ENCODE measurements around the gene TBC1D16.
"Not testable (repeated sequence)": the region's sequence is repeated elsewhere in the genome, so short reads cannot be mapped to it uniquely, and the experiment has no call there.

The TBC1D16 gene

DNA sequence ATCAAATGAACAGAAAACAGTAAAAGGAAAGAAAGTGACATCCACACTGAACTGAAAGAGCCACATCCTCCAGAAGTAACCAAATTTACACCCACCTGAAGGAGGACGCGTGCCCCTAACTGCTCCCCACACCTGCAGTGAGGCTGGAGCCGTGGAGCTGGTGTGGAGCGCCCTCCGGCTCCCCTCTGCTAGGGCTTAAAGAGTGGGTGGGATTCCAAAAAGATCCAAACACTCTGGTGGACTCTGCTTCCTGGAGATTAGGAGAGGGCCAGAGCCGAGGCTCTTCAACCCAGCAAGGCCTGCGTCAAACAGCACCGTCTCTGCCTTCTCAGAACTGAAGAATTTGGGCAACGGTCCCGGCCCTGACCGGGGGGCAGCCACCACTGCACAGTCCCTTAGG is 16.0 kb upstream of the TBC1D16 start:
- DNase-seq = no peak

DNA sequence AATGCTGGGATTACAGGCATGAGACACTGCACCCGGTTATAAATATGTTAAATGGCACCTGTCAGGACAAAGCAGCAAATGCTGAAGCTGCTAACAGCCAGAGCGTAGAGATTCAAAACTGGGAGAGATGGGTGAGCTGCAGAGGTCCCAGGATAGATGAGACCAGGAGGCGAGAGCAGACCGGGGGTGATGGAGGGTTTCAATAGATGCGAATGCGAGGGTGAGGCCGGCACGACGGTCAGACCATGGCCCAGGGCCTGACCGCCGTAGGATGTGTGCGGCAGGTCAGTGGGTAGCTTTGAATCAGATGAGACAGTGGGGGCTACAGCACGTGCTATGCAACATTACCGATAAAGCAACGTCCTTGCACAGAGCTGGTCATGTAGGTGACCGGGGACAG is 15.0 kb upstream of the TBC1D16 start:
- DNase-seq = no peak

DNA sequence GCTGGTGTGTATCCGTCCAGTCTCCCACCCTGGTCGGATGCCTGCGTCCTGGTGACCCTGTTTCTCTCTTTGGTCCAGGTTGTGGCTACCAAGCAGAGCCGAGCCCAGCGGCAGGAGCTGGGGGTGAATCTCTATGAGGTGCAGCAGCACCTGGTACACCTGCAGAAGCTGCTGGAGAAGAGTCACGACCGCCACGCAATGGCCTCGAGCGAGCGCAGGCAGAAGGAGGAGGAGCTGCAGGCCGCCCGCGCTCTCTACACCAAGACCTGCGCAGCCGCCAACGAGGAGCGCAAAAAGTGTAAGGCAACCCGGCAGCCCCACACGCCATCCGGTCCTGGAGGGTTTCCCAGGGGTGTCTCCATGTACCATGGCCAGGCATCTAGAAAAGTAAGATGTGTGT is 14.3 kb upstream of the TBC1D16 start:
- no peak for DNase-seq

DNA sequence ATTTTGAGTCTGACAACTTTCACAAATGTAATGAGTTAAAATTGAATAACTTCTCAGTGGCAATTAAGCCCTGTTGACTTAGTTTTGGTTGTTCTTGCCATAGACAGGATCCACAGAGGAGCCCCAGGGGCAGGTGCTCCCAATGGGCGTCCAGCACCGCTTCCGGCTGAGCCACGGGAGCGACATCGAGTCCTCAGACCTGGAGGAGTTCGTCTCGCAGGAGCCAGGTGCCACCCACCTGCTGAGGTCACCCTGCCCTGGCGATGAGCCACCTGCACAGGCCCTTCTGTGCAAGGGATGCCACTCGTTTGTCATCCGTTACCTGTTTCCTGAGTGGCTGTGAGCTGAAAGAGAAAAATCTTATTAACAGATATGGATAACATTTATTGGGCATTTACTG is 11.5 kb upstream of the TBC1D16 start:
- no peak for DNase-seq

DNA sequence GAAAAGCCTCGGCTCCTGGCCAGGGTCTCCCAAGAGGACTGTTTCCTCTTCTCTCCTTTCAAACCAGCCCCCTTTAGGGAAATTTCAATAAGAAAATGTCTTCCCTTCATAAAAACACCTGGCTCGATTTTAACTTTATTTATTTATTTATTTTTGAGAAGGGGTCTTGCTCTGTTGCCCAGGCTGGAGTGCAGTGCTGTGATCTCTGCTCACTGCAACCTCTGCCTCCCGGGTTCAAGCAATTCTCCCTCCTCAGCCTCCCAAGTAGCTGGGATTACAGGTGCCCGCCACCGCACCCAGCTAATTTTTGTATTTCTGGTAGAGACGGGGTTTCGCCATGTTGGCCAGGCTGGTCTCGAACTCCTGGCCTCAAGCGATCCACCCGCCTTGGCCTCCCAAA is 11.0 kb upstream of the TBC1D16 start:
- DNase-seq = not testable (repeated sequence)

DNA sequence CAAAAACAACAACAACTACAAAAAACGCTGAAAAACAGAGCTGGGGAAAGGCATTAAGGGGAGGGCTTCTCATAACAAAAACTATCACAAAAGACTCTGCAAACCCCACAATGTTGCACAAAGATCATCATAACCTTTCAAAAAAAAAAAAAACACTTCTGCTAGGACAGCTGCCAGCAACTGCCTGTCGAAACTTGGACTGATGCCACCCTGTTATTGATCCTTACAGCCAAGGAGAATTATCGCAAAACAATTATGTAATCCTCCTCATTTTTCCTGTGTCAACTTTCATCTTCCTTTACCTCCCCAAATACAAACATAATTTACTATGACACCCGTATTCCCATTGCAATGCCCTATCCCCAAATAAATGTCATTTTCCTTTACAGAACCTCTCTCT is 10.0 kb upstream of the TBC1D16 start:
- DNase-seq = no peak

DNA sequence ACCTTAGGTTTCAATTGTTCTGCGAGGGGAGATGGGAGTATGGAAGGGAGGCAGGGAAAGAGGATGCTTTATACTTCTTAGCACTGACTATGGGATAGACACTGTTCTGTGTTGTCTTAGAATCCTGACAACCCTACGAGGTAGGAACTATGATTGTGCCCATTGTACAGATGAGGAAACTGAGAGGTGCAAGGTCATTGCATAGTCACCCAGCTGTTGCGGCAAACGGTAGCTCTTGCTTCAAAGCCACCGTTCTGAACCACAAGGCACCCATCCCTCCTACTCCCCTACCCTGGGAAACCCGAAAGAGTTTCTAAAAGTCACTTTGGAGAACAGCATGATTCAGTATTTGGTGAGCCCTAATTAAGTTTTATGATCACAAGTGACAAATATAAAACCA is 8.3 kb upstream of the TBC1D16 start:
- no peak for DNase-seq

DNA sequence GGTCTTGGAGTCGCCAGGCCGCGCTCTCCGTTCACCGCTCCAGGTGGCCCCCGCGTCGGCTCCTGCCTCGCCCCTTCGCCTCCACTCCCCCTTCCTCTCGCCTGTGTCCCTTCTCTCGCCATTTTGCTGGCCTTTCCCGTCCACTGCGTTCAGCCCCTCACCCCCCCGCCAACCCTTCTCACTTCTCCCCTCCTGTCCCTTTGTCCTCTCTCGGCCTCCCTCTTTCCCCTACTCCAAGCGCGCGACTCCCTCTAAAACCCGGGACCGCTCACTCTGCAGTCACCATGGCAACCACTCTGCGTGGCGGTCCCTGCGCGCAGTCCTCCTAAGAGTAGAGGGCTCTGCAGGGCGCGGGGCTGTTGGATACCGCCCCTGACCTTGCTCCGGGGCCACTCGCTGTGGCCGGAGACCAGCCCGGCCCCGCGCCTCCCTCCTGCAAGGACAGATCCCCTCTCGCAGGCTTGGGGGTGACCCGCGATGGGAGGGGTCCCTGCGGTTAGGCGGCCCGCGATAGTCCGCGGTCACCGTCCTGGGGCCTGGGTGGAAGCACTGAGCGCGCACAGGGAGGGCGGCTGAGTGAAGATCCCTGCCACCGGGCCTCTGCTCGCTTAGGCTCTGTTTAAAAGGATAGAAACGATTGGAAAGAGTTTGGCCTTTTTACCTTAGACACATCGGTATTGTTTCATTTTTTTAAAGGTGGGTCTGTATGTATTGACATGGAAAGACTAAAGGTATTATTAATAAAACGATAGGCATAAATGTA is 1.2 kb upstream of the TBC1D16 start:
- DNase-seq = peak; percentile 13

DNA sequence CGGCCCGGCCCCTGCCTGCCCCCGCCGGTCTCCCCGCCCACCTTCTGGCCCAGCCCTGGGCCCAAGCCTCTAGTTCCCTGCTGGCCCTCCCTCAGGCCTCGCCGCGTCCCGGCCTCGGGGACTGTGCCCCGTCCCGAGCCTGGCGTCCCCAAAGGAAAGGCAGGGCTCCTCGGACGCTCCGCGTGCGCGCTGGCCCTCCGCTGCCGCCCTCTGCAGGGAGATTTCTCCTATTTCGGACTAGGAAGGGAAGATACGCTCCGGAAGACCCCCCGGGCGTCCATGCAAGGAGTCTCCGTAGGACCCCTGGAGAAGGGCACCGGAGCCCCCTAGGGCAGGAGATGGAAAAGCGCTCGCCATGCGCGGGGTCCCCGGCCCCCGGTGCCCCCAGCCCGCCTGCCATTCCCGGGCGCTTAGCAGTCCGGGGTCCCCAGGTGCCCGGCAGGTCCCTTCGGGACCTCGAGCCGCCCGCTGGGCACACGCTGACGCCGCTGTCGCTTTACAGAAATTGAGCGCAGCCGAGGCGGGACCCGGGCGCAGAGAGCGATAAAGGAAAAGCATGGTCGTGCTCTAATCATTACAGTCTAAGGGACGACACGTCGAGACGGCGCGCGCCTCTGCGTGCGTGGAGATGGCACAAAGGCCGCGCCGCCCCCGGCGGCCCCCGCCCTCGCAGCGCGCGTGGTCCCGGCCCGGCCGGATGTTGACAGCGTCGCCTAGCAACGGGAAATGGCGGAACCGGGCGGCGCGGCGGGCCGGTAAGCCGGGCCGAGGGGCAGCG is 454 bp upstream of the TBC1D16 start, which contains the start of gene CCDC40:
Gene CCDC40, plus strand, starts transcription at position 706 of the 778 bp plus-strand sequence. Its CDS starts 21 bp downstream, at position 727.
- DNase-seq = peak; percentile 59

DNA sequence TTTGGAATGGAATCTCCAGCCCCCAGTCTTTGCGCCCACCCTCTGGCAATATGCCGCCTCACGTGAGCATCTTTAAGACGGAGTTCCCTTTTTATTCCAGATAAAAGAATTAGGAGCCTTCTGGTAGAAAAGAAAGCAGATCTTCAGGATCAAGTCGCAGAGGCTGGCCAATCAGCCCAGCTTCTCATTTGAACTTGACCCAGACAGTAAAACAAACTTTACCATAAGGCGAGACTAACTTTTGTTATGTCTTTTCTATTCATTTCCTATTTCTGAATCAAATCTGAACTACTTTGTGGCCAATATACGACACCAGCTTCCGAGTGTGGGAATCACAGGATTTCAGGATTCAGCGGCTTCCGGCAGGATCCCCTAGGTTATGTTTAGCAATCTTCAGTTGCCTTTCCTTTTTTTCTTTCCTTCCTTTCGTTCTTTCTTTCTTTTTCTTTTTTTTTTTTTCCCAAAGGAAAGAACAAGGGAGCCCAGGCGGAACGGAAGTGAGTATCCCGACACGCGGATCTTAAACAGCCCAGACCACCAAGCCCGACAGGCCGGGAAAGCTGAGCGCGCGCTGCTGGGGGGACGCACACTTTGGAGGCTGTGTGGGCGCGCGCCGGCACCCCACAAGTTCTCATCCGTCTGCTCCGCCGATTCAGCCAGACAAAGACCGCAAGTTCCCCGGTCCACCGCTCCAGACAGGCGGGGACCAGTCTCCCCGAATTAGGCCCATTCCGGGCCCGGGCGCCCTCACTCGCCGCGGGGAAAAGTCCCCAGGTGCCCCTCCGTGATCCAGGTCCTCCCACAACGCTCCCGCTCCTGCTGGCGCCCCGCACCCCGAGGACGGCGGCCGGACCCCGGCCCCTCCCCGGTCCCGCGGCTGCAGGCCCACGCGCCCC is 633 bp downstream of the TBC1D16 start:
- no peak for DNase-seq

DNA sequence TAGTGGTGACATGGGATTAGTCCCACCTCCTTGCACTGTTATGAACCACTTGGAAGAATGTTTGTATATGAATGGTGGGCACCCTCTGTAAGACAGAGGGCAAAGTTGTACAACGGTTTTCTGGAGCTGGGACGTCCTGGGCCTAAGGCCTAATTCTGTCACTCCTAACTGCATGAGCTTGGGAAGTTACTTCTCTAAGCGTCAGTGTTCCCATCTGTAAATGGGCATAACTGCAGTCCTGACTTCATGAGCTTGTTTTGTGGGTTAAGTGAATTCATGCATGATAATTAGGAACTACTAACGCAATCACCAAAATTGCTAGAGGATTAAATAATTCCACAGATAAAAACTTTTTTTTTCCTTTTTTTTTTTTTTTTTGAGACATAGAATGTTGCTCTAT is 1.8 kb downstream of the TBC1D16 start:
- no peak for DNase-seq

DNA sequence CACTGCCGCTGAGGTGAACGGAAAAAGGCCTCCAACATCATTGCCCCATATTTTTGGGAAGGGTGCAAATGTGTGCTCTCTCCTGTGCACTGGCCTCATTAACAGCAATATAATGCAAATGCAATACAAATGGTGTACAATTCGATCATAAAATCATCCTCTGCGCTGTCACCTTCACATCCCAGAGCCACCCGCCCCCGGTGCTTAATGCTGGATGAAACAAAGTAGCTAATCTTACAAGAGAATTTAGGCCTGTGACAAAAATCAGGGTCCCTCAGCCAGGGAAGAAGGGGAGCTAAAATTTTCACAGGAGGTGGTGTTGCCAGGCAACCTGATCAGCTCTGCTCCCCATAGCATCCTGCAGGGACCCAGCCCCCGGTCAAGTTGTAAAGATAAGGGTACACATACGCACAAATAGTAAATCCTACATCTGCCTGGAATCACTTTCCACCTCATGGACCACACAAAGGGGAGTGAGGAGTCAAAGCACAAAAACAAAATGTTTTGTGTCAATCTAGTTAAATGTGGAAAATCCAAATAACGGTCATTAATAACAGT is 3.0 kb downstream of the TBC1D16 start:
- DNase-seq = no peak

DNA sequence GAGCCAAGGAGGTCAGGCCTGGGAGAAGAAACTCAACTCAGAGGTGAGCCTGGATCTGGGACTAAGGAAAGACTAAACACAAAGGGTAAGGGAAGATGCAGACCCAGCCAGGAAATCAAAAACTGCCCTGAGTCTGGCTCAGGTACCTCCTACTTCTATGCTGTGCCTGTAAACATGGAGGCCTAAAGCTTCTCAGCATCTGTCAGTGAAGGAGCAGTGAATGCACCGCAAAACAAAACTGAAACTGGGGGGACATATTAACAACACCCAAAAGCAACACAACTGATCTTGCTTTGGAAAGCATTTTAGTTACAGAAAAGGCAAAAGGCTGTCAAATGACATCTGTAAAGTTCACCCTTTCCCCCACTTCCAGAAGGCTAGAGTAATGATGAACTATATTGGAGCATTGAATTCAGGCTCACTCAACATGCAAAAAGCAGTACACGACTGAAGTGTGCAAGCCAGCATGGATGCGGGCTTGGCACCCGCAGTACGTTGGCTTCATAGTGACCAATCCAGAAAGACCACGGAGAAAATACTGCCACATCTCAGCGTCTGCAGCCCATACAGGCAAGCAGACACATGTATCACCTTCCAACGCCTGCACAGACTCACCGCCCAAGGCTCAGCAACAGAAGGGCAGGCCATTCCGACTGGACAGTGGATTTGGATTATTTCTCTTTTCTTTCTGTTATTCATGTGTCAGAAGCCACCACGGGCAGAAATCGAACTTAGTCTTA is 3.8 kb downstream of the TBC1D16 start:
- no peak for DNase-seq

DNA sequence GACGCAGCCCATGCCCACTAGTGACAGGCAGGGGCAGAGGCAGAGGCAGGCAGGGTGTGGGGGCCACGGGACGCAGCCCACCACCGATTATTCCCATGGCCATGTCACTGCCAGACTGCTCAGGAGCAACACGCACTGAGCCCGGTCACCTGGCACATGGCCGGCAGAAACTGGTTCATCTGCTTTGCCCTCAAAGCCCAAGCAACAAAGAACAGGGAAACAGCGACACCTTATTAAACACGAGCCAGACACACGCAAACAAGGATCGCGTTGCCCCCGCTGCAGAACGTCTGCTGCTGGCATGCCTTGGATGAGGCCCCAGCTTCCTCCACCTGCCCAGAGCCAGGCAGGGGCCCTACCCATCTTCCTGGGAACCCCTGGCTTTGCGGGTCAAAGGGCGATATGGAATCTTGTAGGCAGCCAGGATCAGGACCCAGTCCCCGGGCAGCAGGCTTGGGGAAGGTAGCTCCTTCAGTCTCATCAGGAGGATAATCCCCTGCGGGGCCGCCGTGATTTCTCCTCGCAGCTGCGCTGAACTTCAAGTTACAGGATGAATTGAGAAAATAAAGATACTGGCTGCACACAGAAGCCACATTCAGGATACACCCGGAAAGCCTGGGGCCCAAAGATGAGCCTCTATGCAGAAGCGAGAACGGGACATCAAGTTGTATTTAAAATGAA is 4.8 kb downstream of the TBC1D16 start:
- no peak for DNase-seq

DNA sequence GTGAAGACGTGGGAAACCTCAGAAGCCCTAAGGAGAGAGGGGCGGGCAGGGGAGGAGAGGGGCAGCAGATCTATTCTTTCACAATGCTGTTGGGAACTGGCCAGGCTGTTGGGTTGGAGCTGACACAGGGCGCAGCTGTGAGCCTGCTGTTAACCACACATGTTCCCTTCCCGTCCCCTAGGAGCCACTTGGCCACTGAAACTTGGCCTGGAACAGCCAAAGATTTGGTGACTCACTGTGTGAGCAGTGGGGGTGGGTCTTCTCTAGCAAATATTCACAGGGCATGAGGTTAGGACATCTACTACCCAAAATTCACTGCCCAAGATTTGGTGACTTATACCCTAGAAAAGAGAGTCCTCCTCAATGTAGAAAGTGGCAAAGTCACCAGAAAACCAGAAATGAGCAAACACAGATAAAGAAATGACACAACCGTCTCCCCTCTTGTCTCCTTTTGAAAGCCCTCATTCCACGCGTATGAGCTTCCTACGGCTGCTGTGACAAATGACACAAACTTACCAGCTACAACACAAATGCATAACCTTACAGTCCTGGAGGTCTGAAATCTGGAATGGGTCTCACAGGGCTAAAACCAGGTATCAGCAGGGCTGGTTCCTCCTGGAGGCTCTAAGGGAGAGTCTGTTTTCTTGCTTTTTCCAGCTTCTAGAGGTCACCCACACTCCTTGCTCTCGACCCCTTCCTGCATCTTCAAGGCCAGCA is 6.3 kb downstream of the TBC1D16 start:
- DNase-seq = no peak

DNA sequence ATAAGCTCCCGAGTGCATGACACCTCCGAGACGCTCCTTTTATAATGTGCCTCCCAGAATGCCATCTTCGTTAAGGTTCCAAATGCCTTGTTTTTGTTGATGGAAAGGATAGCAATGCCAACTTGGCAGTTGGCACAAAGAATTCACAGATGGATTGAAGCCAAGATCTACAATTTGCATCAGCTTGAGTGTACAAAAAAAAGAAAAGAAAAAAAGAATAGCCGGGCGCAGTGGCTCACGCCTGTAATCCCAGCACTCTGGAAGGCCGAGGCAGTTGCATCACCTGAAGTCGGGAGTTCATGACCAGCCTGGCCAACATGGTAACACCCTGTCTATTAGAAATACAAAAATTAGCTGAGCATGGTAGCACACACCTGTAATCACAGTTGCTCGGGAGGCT is 7.6 kb downstream of the TBC1D16 start:
- no peak for DNase-seq

DNA sequence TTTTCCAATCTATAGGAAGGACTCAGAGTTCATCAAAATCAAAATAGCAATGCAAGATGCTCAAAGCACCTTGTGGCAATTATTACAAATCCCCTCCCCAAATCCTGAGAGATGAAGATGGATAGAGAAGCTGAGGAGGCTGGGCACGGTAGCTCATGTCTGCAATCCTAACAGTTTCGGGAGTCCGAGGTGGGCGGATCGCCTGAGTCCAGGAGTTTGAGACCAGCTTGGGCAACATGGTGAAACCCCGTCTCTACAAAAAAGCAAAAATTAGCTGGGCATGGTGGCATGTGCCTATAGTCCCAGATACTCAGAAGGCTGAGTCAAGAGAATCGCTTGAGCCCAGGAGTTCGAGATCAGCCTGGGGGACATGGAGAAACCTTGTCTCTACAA is 8.6 kb downstream of the TBC1D16 start:
- no peak for DNase-seq

DNA sequence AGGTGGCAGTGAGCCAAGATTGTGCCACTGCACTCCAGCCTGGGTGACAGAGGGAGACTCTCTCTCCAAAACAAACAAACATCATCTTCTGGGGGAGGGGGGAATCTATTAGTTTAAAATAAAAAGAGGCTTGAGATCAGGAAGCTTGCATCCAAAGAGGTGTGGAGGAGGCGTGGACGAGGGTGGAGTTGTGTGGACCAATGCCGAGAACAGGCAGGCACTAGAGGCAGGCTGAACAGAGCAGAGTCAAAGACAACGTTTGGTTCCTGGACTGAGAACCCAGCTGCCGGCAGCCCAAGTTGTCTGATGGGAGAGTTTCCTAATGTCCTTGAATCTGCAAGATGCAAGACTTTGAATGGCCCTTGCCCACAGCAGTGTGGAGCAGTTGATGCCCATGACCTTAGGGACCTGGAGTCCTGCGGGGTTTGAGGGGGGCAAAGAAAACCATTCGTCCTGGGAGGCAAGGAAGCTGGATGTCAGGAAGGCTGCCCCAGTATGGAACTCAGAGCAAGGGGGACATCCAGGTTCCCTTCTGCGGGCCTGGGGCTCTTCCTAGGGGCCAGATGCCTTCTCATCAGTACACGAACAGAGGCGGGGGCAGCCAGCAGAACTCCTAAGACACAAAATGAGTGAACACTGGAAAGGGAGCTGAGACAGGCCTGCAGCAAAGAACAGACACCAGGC is 9.2 kb downstream of the TBC1D16 start:
- DNase-seq = no peak

DNA sequence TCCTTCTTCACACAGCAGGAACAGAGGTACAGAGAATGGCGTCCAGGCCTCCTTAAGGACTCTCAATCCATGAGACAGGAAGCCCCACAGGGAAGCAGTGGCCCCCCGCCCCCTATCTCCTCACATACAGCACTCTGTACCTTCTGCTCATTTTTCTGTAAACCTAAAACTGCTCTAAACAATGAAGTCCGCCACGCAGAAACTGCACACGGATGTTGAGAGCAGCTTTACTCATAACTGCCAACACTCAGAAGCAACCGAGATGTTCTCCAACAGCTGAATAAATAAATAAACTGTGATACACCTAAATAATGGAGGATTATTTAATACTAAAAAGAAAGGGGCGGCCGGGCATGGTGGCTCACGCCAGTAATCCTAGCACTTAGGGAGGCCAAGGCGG is 9.9 kb downstream of the TBC1D16 start:
- no peak for DNase-seq

DNA sequence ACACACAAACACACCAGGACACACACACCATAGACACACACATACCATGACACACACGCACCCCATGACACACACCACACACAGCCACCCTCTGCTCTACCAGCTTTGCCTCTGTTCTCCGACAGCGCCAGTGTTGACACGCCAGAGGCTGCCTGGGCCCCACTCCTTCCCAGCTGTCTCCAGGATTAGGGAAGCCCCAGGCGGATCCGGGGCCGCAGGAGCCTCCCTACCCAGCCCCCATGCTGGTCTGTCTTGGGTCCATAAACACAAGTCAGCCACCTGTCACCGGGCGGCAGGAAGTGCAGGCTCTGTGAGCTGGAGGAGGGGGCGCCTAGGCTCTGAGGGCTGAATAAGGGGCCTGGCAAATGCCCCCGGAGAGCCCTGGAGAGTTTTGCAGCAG is 10.5 kb downstream of the TBC1D16 start:
- no peak for DNase-seq
